Fibroblast of skin of abdomen (primary cell): ENCODE measurements around the gene EGF.
"Not testable (repeated sequence)": the region's sequence is repeated elsewhere in the genome, so short reads cannot be mapped to it uniquely, and the experiment has no call there.

Experiments
- DNase-seq: peaks from one replicate; pipeline ENCODE4 v3.0.0-alpha.2; 2013

EGF gene

GRCh38 chr4:109915385-109916026 is 2.8 kb downstream of the EGF start:
- no peak for DNase-seq

- DNase-seq, result no peak
Observed at GRCh38 chr4:109916027-109916409, 3.3 kb downstream of the EGF start.

GRCh38 chr4:109921384-109921808 is 8.7 kb downstream of the EGF start:
- peak; percentile 97 for DNase-seq

- DNase-seq, result no peak
Observed at GRCh38 chr4:109925396-109925795, 12.7 kb downstream of the EGF start.

- DNase-seq, result no peak
Observed at GRCh38 chr4:109928327-109929045, 15.8 kb downstream of the EGF start.

- no peak for DNase-seq
Observed at GRCh38 chr4:109930464-109930863, 17.8 kb downstream of the EGF start.

GRCh38 chr4:109930872-109931271 is 18.2 kb downstream of the EGF start:
- no peak for DNase-seq

GRCh38 chr4:109931318-109931717 is 18.6 kb downstream of the EGF start:
- DNase-seq, result no peak

- DNase-seq, result not testable (repeated sequence)
Observed at GRCh38 chr4:109937352-109937751, 24.7 kb downstream of the EGF start.

GRCh38 chr4:109939190-109939589 is 26.5 kb downstream of the EGF start:
- DNase-seq, result no peak

- no peak for DNase-seq
Observed at GRCh38 chr4:109942292-109942926, 29.7 kb downstream of the EGF start.

- no peak for DNase-seq
Observed at GRCh38 chr4:109943745-109944144, 31.1 kb downstream of the EGF start.

GRCh38 chr4:109944591-109944990 is 31.9 kb downstream of the EGF start:
- no peak for DNase-seq

GRCh38 chr4:109945056-109945455 is 32.4 kb downstream of the EGF start:
- DNase-seq, result no peak

GRCh38 chr4:109946120-109946519 is 33.4 kb downstream of the EGF start:
- DNase-seq, result no peak

GRCh38 chr4:109947457-109947856 is 34.8 kb downstream of the EGF start:
- peak; percentile 57 for DNase-seq

- DNase-seq, result no peak
Observed at GRCh38 chr4:109947918-109948317, 35.2 kb downstream of the EGF start.

GRCh38 chr4:109949099-109949718 is 36.5 kb downstream of the EGF start:
- DNase-seq, result not testable (repeated sequence)

GRCh38 chr4:109952612-109953011 is 39.9 kb downstream of the EGF start:
- DNase-seq, result no peak

GRCh38 chr4:109953556-109953955 is 40.9 kb downstream of the EGF start:
- DNase-seq, result no peak

- DNase-seq, result no peak
Observed at GRCh38 chr4:109955146-109955545, 42.5 kb downstream of the EGF start.

- DNase-seq, result no peak
Observed at GRCh38 chr4:109957227-109957626, 44.5 kb downstream of the EGF start.

- no peak for DNase-seq
Observed at GRCh38 chr4:109959195-109959594, 46.5 kb downstream of the EGF start.
